ENCODE data around the gene SH3D21.

SH3D21 gene

DNA sequence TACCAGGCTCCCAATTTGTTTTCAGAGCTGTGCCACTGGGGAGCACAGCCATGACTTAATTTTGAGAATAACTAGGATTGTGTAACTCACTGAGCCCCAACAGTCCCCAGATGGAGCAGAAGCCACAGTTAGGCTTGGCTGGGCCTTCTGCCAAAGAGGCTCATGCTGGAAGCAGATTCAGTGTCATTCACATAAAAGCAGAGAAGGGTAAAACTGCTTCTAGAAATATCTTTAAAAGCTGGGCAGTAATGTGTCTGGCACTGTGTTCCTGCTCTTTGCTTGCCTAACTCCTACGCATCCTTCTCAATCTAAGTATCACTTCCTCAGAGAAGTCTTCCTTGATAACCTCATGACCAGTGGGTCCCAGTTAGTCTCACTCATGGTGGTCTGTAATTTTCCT lies 59.2 kb downstream of the SH3D21 start:
- DNase-seq = no peak

DNA sequence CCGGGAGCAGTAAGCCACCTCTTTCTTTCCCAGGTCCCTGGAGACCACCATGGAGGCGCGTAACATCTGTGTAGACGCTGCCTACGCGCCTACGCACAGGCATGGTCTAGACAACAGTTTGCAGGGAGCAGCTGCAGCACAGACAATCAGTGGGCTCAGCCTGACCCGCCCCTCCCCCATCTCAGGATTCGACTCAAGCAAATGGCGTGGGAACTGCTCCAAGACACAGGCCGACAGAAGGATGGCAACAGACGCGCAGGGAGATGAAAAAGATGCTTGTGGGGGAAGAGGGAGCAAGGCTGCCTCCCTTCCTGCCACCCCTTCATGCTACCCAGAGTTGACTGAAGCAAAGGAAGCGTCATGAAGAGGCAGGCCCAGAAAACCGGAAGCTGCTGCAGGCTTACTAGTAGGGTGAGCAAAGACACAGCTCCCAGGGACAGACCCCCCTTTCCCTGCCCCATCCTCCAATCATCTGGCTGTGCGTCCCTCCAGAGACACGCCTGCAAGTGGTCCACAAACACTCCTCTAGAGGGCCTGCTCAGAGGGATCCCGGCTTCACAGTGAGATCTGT lies 60.0 kb downstream of the SH3D21 start:
- DNase-seq = no peak

DNA sequence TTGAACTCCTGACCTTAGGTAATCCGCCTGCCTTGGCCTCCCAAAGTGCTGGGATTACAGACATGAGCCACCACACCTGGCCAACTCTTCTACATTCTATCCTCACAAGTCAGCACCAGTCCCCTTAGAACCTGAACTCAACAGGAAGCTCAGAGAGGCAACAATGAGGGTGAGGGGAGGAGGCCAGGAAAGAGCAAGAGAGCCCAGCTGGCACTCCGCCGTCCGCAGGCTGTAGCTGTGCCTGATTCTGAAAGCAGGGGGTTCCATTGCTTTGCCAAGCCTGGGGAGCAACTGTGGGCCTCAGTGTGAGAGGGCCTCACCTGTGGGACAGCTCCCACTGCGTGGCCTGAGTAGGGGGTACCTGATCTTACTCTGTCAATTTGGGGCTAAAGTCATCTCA lies 60.9 kb downstream of the SH3D21 start:
- no peak for DNase-seq

DNA sequence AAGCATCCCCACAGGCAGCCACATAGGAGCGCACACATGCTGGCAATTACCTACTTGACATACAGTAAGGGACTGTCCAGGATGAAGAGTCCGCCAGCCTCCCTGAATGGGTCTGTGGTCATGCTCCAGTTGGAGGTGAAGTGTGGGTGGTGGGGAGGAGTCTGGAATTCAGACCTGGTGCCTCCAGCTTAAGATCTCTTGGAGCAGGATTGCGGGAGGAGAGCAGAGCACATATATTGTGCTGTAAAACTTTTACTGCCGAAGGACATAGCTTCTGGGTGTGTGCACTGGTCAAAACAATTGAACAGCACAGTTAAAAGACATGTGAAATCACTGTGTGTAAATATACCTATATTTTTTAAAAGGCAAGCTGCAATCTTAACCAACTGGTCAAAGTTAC lies 61.6 kb downstream of the SH3D21 start:
- no peak for DNase-seq

DNA sequence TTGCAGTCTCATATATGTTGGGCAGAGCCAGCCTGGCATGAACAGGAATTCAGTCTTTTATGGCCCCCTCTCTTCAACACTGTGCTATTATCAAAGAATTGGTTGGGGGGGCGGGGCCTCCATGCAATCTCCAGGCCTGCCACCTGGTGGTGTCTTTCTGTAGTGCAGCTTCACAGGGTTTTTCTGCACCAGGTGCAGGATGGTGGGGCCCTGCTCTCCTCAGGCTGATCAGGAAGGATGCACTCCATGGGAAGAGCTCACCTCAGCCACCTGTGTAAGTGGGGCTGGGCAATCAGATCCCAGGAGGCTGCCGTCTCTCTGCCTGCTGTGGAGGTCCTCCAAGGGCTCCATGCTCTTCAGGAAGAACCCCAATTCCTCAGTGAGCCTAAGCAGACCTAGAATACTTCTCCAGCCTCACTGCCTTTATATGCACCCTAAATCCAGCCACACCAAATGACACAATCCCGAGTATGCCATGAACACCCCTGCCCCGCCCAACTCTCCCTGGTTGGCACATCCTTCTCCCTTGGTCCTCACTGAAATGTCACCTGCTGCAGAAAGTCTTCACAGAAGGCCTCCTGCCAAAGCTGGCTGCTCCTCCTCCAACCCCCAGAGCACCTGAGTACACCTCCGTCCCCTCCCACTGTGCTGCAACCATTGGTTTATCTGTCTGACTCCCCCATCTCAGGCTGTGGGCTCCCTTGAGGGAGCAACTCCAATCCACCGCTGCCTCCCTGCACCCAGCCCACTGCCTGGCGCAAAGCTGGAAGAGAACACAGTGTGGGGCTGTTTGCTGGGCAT lies 63.1 kb downstream of the SH3D21 start:
- DNase-seq = peak in 1 of 2 experiments; percentile 40
